HG02588 (cell line): Measurements from ENCODE around the gene CHRNA7.

ENCODE experiments used
- ATAC-seq: cut with Tn5 transposase; IDR thresholded peaks from one replicate; pipeline ENCODE4 v1.9.1; 2021; ENCODE audit warnings: mild to moderate bottlenecking, moderate library complexity; ENCODE audit not compliant: unreplicated experiment

CHRNA7 gene

DNA sequence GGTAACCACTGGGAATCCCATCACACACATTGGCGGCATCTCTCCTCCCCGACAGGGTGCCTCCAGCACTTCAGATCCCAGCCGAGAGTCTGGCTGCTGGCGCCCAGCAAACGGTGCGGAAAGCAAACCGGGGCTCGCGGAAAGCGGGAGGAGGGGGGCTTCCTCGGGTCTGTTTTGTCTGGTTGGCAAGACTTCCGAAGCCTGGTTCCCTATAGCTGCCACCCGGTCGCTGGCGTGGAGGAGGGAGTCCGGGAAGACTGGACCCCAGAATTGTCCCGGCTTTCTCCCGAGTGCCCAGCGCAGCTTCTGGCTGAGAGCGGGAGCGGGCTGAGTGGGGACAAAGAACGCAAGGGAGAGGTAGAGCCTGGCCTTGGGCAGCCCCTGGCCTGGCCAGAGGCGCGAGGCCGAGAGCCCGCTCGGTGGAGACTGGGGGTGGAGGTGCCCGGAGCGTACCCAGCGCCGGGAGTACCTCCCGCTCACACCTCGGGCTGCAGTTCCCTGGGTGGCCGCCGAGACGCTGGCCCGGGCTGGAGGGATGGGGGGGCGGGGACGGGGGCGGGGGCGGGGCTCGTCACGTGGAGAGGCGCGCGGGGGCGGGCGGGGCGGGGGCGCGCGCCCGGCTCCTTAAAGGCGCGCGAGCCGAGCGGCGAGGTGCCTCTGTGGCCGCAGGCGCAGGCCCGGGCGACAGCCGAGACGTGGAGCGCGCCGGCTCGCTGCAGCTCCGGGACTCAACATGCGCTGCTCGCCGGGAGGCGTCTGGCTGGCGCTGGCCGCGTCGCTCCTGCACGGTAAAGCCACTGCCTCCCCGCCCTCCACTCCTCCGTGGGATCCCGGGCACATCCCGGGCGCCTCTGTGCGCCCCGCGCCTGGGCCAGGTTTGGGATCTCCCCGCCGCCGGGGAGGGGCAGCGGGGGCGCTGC is at the start of gene CHRNA7:
Gene CHRNA7, plus strand, starts transcription at position 654 of the 920 bp plus-strand sequence. Its CDS starts 80 bp downstream, at position 734.
- ATAC-seq = peak; percentile 72

DNA sequence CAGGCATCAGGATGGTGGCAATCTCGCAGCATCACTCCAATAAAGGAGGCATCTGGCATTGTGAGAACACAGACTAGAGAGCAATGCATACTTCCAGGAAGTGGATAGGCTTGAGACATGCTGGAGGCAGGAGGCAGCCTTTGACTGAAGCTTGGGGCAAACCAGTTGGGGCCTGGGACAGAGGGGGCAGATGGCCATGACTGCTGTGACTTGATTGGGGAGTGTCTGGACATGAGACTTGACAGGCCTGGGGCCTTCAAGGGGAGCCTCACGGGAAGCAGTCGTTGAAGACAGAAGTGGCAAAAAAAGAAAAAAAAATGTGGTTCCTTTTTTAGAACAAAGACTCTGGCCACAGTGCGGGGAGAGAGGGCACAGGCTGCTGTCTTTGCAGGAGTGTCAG is 44.7 kb upstream of the CHRNA7 start:
- ATAC-seq = no peak

DNA sequence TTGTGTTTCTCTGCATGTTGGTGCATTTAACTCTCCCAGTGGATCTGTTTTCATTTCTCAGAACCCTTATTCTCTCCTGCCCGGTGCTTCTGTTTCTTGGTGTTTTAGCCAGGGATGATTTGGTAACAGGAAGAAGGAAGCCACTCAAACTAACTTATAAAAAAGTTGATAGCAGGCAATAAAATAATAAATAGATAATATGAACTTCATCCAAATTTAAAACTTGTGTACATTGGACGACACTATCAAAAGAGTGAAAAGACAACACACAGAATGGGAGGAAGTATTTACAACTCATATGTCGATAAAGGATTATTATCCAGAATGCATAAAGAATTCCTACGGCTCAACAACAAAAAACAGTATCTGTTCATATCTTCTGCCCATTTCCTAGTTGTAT is 37.3 kb upstream of the CHRNA7 start:
- ATAC-seq = no peak

DNA sequence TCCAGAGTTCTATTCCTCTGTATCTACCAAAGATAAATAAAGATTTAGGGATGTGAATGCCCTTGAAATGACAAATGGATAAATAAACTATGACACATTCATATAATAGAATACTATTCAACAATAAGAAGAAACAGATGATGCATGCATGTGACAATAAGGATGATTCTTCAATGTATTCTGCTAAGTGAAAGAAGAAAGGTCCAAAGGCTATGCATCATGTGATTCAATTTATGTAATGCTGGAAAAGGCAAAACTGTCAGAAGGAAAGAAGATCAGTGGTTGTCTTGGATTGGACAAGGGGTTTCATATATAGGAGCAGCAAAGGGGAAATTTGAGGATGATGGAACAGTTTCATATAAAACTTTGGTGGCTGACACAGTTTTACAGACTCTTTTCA is 32.6 kb upstream of the CHRNA7 start:
- ATAC-seq = no peak

DNA sequence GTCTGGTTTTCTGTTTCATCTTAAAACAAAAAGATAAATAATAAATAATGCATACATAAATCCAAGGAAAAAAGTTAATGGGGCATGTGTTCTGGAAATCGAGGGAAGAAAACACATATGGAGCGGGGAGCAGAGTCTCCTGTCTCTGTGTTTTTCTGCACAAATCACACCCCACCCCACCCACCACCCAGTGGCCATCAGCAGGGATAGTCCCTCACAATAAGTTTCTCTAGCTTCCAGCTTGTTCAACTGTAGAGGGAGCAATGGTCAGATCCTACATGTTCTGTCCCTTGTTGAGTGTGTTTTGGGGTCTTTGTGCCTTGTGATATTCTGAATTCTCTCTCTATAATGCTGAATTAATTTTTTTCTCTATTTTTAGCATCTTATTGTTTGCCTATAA is 26.8 kb upstream of the CHRNA7 start:
- ATAC-seq = no peak

DNA sequence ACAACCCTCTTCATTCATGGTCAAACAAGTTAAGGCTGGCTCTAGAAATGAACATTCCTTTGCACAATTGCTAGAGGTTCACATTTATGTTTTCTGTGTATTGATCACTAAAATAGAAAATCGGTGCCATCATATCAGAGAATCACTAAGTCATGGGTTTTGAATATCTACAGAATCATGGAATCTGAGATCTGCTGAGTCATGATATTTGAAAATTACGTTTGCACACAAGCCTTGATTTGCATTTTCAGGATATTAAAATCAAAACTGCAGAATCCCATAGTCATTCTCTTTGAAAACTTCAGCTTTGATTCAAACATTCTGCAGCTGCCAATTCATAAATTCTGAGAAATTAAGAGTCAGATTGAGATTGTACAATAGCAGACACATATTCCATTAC is 26.1 kb upstream of the CHRNA7 start:
- no peak for ATAC-seq

DNA sequence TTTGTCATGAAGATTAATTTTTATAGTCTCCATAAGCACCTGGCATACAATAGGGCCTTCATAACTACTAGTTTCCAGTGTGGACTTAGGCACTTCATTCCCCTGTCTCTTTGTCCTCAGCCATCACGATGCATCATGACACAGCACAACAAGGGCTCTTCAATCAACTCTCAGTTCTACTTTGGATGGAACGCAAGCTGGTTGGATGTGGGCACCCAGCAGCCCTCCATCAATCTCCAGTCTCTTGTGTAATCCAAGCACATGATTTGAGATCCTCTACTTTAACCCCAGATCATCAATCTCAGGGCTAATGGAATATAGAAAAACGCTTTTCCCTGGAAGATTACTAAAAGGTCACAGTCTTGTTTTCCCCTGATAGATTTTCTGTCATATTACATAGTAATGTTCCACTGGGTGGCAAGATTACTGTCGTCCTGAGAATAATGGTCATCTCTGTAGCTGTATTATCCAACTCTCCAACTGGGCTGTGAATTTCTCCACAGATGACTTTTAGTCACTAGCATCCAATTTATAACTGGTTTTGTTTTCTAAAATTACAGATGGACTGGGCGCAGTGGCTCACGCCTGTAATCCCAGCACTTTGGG is 22.9 kb upstream of the CHRNA7 start:
- no peak for ATAC-seq

DNA sequence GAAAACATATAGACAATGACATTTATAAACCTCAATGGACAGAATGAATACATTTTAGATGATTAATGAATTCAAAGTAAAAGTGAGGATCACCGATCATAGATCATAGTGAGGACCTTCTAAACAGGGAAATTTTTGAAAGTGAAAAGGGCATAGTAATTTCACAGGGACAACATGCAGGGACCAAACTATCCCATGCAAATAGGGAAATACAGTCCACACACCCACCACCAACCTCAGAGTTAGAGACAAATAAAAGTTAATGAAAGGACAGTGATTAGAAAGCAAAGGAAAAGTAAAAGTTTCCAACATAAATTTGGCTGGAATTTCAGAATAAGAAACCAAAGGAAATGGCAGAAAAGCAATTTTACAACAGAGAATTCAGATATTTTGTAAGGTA is 15.4 kb upstream of the CHRNA7 start:
- ATAC-seq = no peak

DNA sequence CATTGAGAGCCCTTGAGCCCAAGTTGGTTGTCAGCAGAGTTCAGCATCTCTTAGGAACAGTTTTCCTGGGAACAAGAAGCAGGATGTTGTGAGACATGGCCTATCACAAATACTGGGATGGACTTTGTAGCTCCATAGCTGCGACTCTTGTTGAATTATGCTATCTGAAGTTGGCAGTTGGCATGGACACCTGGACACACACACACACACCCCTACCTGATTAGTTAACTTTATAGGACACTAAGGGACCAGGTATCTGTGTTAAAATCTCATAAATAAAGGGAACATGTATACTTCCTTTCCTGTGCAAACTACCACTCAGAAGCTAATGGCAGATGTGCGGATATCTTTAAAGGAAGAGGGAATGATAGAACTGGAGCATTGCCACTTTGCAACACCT is 10.2 kb upstream of the CHRNA7 start:
- no peak for ATAC-seq

DNA sequence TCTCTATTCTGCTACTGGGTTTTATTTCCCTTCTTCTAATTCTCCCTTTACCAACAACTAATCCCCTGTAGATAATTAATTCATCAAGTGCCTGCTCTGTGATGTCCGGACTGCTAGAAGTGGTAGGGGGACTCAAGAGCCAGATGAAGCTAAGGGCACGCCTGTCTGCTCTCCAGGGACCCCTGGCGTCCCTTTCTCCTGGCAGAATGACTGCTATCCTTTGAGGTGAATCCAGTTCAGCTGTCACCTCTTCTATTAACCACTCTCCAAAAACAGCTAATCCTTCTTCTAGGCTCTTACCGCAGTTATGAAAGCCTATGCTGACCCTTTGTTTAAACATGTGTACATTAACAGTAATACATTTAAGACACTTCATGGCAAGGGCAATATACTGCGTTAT is 1.4 kb upstream of the CHRNA7 start:
- no peak for ATAC-seq

DNA sequence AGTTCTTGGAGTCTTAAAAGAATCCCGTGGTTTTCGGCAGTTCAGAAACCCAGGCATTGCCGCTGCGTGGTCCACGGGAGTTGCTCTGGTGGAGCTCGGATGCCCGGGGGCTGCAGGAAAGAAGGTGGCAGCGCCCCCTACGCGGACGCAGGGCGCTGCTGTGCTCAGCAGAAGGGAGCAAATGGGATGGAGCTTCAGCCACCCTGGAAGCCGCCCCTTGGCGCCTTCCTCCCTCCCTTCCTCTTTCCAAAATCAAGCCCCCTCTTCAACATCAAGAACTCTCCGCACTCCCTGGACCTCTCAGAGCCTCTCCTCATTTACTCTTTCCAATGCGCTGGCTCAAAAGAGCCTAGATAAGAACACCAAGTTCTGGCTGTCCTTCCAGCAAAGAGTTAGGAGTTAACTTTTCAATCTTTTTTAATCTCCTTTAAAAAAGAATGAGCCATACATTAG is 880 bp upstream of the CHRNA7 start:
- ATAC-seq = no peak

DNA sequence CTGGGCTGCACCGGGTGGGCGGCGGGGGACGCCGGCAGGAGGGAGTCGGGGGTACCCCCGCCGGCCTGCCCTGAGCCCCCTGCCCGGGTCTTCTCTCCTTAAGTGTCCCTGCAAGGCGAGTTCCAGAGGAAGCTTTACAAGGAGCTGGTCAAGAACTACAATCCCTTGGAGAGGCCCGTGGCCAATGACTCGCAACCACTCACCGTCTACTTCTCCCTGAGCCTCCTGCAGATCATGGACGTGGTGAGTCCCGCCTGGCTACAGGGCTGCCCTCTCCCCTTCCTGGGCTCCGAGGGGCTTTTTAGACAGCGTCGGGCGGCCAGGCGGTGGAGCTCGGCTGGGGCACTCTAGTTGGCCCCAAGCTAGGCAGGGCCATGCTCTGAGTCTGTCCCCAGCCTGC is 480 bp downstream of the CHRNA7 start:
- ATAC-seq = no peak

DNA sequence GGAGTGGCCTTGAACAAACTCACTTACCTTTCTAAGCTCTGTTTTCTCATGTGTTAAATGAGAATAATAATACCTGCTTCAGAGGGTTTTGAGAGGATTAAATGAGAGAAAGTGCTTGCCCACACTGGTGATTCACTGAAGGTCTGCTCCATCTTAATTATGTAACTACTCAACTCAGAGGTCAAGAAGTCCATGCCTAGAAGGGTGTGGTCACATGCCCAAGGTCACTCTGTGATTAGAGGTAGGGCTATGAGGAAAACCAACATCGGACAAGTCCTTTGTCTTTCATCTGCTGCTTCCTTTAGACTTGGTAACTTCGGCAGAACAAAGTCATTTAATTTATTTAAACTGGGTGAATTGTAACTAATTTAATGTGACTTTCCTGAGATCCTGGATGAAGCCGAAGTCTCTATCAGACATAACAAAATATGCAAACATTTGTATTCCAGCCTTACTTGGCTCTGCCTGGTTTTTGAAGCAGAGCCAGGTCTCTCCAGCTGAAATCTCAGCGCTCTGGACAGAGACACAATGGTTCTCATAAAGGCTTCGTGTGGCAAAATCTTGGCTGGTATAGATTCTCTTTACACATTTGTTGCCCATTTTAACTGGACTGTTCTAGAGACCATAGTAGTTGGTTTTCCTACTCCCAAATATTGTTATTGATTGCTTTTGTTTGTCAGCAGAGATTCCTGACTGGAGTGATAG is 3.0 kb downstream of the CHRNA7 start:
- ATAC-seq = no peak

DNA sequence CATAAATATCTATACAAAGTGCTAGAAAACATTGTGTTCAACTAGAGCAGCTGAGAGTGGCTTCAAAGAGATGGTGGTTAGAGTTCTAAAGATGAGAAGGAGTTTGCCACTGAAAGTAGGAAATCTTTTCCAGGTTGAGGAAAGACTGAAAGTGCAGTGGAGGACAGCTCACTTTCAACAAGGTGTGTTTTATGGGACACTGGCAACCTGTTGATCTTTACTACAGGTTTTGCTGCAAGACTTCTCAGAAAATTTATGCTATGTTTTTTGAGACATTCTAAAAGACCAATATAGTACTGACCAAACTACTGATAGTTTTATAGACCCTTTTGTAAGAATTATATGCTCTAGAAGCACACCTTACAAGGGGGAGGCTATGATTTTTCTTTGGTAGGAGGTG is 3.8 kb downstream of the CHRNA7 start:
- ATAC-seq = no peak

DNA sequence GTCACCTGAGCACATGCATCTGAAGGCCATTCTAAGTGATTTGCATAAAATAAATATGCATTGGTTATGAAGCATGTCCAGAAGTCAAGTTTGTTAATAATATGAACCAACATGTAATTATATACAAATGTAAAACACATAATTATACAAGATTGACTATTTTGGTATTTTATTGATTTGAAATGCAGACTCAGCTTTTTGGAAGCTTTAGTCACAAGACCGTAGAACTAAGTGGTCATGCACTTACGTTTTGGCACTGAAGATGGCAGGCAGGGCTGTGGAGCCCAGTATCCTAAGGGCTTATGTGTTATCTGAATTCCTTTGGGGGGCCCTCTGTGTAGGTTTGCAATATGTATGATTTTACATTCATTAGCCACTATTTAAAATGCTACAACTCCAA is 5.0 kb downstream of the CHRNA7 start:
- ATAC-seq = no peak

DNA sequence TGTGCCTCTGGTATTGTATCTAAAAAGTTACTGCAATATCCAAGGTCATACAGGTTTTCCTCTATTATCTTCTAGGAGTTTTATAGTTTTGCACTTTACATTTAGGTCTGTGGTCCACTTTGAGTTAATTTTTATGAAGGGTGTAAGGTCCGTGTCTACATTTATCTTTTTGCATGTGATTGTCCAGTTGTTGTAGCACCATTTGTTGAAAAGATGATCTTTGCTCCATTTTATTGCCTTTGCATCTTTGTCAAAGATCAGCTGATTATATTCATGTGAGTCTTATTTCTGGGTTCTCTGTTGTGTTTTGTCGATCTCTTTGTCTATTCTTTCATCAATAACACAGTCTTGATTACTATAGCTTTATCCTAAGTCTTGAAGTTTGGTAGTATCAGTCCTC is 6.7 kb downstream of the CHRNA7 start:
- ATAC-seq = no peak

DNA sequence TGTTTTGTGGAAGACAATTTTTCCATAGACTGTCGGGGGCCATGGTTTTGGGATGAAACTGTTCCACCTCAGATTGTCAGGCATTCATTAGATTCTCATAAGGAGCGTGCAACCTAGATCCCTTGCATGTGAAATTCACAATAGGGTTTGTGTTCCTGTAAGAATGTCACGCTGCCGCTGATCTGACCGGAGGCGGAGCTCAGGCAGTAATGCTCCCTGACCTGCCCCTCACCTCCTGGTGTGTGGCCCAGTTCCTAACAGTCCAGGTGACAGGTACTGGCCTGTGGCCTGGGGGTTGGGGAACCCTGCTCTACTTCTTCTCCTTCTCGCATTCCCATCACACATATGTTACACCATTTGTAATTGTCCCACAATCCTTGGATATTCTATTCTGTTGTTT is 11.0 kb downstream of the CHRNA7 start:
- no peak for ATAC-seq

DNA sequence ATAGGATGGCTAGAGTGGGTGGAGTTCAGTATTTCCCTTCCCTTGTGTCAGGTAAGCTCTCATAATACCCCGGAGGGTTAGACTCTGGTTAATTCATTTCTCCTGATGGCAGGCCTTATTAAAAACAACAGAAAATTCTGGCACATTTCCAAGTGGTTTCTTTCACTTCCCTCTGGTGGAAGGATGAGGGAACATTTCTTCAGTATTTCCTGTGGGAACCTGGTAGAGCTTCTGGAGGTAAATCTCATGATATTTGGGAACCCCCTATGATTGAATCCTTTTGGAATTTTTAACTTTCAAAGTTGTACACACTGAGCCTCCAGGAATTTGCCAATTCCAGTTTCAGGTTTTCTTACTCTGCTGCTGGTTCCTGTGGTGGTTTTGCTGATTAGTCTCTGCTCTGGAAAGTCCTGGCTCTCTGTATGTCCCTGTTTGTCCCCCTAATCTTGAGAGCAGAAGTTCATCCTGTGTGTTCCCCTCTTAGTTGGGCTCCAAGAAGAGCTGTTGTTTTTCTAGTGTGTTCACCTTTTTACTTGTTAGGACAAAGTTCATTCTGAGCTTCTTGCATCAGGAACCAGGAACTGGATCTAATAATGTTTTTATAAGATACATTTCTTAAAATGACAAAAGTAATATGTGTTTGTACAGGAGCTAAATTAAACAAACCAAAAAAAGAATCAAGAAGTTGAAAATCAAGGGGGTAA is 12.1 kb downstream of the CHRNA7 start:
- no peak for ATAC-seq

DNA sequence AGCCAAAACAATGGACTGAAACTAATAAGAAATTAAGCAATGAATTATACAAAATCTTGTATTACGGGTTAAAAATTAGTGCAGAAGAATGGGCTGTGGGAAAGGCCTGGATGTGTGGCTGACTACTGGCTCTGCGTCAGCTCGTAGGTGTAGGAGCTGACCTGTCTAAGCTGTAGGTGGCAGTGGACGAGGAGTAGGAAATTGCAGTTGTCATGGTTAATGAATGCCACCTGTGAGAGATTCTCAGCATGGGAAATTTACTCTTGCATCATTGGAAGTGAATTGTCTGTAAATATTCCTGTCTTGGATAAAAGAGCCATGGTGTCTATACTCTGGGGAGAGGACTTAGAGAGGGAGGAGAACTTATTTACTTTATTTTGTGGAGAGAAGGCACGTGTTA is 23.4 kb downstream of the CHRNA7 start:
- no peak for ATAC-seq

DNA sequence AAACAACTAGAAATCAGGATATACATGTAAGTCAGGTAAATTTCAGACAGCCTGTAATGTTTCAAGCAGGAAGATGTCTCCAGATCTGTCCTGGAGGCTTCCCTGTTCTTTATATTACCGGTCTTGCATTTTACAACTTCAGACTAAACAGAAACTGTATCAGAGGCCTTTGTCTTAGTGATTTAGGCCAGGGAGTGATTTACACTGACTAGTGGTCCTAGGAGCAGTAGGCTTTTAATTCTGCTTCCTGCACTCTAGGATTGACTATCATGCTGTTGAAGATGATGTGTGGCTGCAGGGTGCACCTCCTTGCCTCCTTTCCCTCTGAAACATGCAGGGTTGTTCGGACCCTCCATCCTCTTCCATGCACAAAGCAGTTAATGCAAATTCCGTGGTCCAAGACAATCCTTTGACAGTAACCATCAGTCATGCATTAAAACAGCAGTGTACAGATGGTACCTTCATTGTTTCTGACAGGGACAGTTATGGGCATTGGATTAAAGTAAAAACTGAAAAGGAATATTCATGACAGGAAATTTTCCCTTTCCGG is 27.6 kb downstream of the CHRNA7 start:
- no peak for ATAC-seq

DNA sequence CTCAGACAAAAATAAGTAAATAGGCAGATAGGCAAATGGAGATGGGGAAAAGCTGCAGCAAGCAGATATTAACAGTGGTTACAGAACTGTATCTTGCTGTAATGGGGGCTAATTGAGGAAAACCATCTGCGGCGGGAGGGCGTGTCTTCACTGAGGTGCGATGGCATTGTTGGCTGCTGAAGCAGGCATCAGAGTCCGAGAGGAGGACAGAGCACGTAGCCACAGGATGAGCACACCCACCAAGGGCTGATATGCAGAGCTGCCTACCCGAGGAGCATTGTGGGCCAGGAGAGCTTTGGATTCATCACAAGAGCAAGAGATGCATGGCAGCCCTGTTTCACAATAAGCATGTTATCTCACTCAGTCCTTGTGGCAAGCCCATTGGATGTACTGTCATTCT is 30.4 kb downstream of the CHRNA7 start:
- no peak for ATAC-seq
